ENCODE data around the gene NAA50. TPM values are rescaled to one million over a fixed set of nuclear protein-coding genes. Genes with fewer than 3 reads are reported as not detected.

NAA50 gene
- 10 to 100 TPM; 49.0 to 67.1 (median 61.8) TPM for total RNA-seq
- total RNA-seq (2013), result 65.8 TPM
- 77.1 to 472 (median 144) reads per million in 29 experiments for total RNA-seq

- H3K27me3 ChIP-seq (replicated peaks in 1 of 2; ENCODE audit: control insufficient read depth in 2 of 2, extremely low read depth in 1 of 2, insufficient read depth in 2 of 2, low read length in 1 of 2), result no peaks in the 10 kb centered on the region
- Mint-ChIP-seq H3K4me3 (peak within 1 kb of the TSS; percentile 92 to 100 (median 95)), H3K4me1 (peaks cover 62 to 80% (median 68%) of the 10 kb centered on the region in 3 donors), H3K27me3 (no peaks in the 10 kb centered on the region), H3K27ac (peak within 1 kb of the TSS; percentile 97 to 100), H3K9me3 (no peaks in the 10 kb centered on the region), H3K36me3 (no peaks in the 10 kb centered on the region)
- H3K4me1 ChIP-seq (ENCODE audit: control insufficient read depth in 1 of 2, extremely low read depth in 1 of 2, insufficient read depth in 2 of 2, low read length in 2 of 2), result peaks cover 22 to 24% of the 10 kb centered on the region in 2 experiments
- H3K36me3 ChIP-seq (ENCODE audit: control insufficient read depth in 2 of 2, extremely low read depth in 1 of 2, insufficient read depth in 1 of 2, low read length in 1 of 2), result no peaks in the 10 kb centered on the region
- peak; percentile 76 to 78 (median 78) for ATAC-seq (replicated peaks in 1 of 4)
- DNase-seq, result peak; percentile 88 to 97 (median 93)
- 0% methylated on average over 52 of the region's 72 CpGs for WGBS (ENCODE audit: insufficient coverage)
- POLR2A ChIA-PET, result interaction anchor here (0.5 to 2.1 kb wide), 7 partner anchors 10 to 1374 kb away, joined by 3 to 18 read pairs (median 6); partner anchors contain the start of gene USF3 (in 1 of the 2)
- H3K27ac ChIP-seq (ENCODE audit: low read length), result peak within 1 kb of the TSS; percentile 100
- H3K4me3 ChIP-seq (ENCODE audit: control insufficient read depth in 1 of 2, extremely low read depth in 1 of 2, low read length in 1 of 2), result peak within 1 kb of the TSS; percentile 68 to 91
- CTCF ChIA-PET, result interaction anchor here (0.8 to 3.6 kb wide), 32 partner anchors 10 to 1184 kb away, joined by 3 to 109 read pairs (median 4); partner anchors contain the start of genes ATG3 (in 1 of the 2), CCDC191 (in 1 of the 2), GRAMD1C (in 1 of the 2) and QTRT2 (in 1 of the 2)
- no peaks in the 10 kb centered on the region for H3K9me3 ChIP-seq
Measured at GRCh38 chr3:113745756-113746547, at the start of gene NAA50. TSS of gene NAA50 (minus strand) at chr3:113746249. CDS start at chr3:113745949, 300 bp downstream.

DNA sequence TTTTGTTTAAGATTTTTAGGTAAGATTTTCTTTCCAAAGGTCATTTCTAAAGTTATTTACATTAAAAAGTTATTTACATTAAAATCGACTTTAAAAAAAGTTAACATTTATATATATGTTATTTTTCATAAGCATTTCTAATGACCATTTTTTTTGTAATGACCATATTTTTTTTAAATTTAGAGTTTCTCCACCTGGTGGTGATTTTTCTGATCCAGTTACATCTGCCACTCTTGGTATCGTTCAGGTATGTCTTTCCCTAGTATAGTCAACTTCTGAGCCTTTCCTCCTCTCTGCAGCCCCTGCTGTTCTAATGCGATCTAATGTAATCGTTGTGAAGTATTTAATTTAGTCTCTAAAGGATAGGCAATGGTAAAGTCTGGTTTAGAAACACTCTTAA is 49.6 kb upstream of the NAA50 start:
- no CpG with 5 or more reads among the region's 4 CpGs for WGBS (ENCODE audit: insufficient coverage)

GRCh38 chr3:113794526-113794925 is 48.5 kb upstream of the NAA50 start:
- Histone ChIP-seq H3K4me1 (ENCODE audit: control insufficient read depth in 1 of 2, extremely low read depth in 1 of 2, insufficient read depth in 2 of 2, low read length in 2 of 2) (no peaks in the 10 kb centered on the region), H3K36me3 (ENCODE audit: control insufficient read depth in 2 of 2, extremely low read depth in 1 of 2, insufficient read depth in 1 of 2, low read length in 1 of 2) (peaks cover 0 to 42% of the 10 kb centered on the region in 2 donors), H3K4me3 (ENCODE audit: control insufficient read depth in 1 of 2, extremely low read depth in 1 of 2, low read length in 1 of 2) (no peak overlapping the region), H3K9me3 (no peaks in the 10 kb centered on the region), H3K27me3 (replicated peaks in 1 of 2; ENCODE audit: control insufficient read depth in 2 of 2, extremely low read depth in 1 of 2, insufficient read depth in 2 of 2, low read length in 1 of 2) (no peaks in the 10 kb centered on the region), H3K27ac (ENCODE audit: low read length) (no peak overlapping the region)
- 88% methylated on average over 3 of the region's 4 CpGs for WGBS (ENCODE audit: insufficient coverage)
- H3K9me3 Mint-ChIP-seq, result no peaks in the 10 kb centered on the region
- ChIA-PET POLR2A (no interaction called here), CTCF (interaction anchor here (0.6 to 1.6 kb wide), 3 partner anchors 45 to 49 kb away, joined by 4 to 5 read pairs (median 4); no protein-coding TSS in a partner anchor)
- ATAC-seq (replicated peaks in 1 of 4) (no peak), DNase-seq (no peak)
- no peaks in the 10 kb centered on the region for H3K4me1 Mint-ChIP-seq
- no peak overlapping the region for H3K4me3 Mint-ChIP-seq
- H3K36me3 Mint-ChIP-seq, result peaks cover 34% of the 10 kb centered on the region
- H3K27ac Mint-ChIP-seq, result no peak overlapping the region
- H3K27me3 Mint-ChIP-seq, result no peaks in the 10 kb centered on the region

More for the DNA sequence above, 49.6 kb upstream of the NAA50 start:
- Histone ChIP-seq H3K9me3 (no peaks in the 10 kb centered on the region), H3K27me3 (replicated peaks in 1 of 2; ENCODE audit: control insufficient read depth in 2 of 2, extremely low read depth in 1 of 2, insufficient read depth in 2 of 2, low read length in 1 of 2) (no peaks in the 10 kb centered on the region), H3K27ac (ENCODE audit: low read length) (no peak overlapping the region), H3K36me3 (ENCODE audit: control insufficient read depth in 2 of 2, extremely low read depth in 1 of 2, insufficient read depth in 1 of 2, low read length in 1 of 2) (peaks cover 2 to 45% of the 10 kb centered on the region in 2 donors), H3K4me1 (ENCODE audit: control insufficient read depth in 1 of 2, extremely low read depth in 1 of 2, insufficient read depth in 2 of 2, low read length in 2 of 2) (no peaks in the 10 kb centered on the region), H3K4me3 (ENCODE audit: control insufficient read depth in 1 of 2, extremely low read depth in 1 of 2, low read length in 1 of 2) (no peak overlapping the region)
- no peak overlapping the region for H3K27ac Mint-ChIP-seq
- no peaks in the 10 kb centered on the region for H3K4me1 Mint-ChIP-seq
- peak in 1 of 35 experiments; percentile 8 for DNase-seq
- CTCF ChIA-PET, result interaction anchor here in 1 of 2 donors (0.8 to 1.6 kb wide), 2 partner anchors 46 to 60 kb away, joined by 4 read pairs; no protein-coding TSS in a partner anchor
- peaks cover 40% of the 10 kb centered on the region for H3K36me3 Mint-ChIP-seq
- H3K9me3 Mint-ChIP-seq, result no peaks in the 10 kb centered on the region
- H3K27me3 Mint-ChIP-seq, result no peaks in the 10 kb centered on the region
- no peak for ATAC-seq (replicated peaks in 1 of 4)
- POLR2A ChIA-PET, result no interaction called here
- H3K4me3 Mint-ChIP-seq, result no peak overlapping the region

- Histone ChIP-seq H3K9me3 (no peaks in the 10 kb centered on the region), H3K36me3 (ENCODE audit: control insufficient read depth in 2 of 2, extremely low read depth in 1 of 2, insufficient read depth in 1 of 2, low read length in 1 of 2) (peaks cover 0 to 47% of the 10 kb centered on the region in 2 donors), H3K4me3 (ENCODE audit: control insufficient read depth in 1 of 2, extremely low read depth in 1 of 2, low read length in 1 of 2) (no peak overlapping the region), H3K27ac (ENCODE audit: low read length) (no peak overlapping the region), H3K27me3 (replicated peaks in 1 of 2; ENCODE audit: control insufficient read depth in 2 of 2, extremely low read depth in 1 of 2, insufficient read depth in 2 of 2, low read length in 1 of 2) (no peaks in the 10 kb centered on the region), H3K4me1 (ENCODE audit: control insufficient read depth in 1 of 2, extremely low read depth in 1 of 2, insufficient read depth in 2 of 2, low read length in 2 of 2) (no peaks in the 10 kb centered on the region)
- ChIA-PET POLR2A (no interaction called here), CTCF (interaction anchor here (0.7 to 1.6 kb wide), 4 partner anchors 27 to 336 kb away, joined by 3 to 8 read pairs (median 4); no protein-coding TSS in a partner anchor)
- Mint-ChIP-seq H3K36me3 (peaks cover 31% of the 10 kb centered on the region), H3K9me3 (no peaks in the 10 kb centered on the region), H3K4me3 (no peak overlapping the region), H3K27ac (no peak overlapping the region), H3K4me1 (no peaks in the 10 kb centered on the region), H3K27me3 (no peaks in the 10 kb centered on the region)
- ATAC-seq (replicated peaks in 1 of 4), result no peak
- no peak for DNase-seq
Measured at GRCh38 chr3:113791381-113791780, 45.3 kb upstream of the NAA50 start.

DNA sequence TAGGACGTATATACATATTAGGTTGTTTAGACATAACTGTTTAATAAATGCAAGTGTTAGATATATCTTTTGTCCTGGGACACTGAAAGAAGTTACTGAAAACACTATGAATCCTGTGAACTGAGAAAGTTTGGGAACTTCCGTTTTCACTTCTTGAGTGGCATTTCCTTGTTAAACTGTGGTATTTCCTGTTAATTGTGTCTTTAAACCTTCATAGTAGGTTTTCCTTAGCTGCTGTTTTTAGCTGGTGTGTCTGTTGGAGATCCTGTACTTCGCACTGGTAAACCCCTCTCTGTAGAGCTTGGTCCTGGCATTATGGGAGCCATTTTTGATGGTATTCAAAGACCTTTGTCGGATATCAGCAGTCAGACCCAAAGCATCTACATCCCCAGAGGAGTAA is 37.9 kb upstream of the NAA50 start:
- H3K36me3 ChIP-seq (ENCODE audit: control insufficient read depth in 2 of 2, extremely low read depth in 1 of 2, insufficient read depth in 1 of 2, low read length in 1 of 2), result peaks cover 0 to 29% of the 10 kb centered on the region in 2 donors
- no peak overlapping the region for H3K27ac ChIP-seq (ENCODE audit: low read length)
- POLR2A ChIA-PET, result no interaction called here
- no peaks in the 10 kb centered on the region for H3K4me1 ChIP-seq (ENCODE audit: control insufficient read depth in 1 of 2, extremely low read depth in 1 of 2, insufficient read depth in 2 of 2, low read length in 2 of 2)
- no peak for ATAC-seq (replicated peaks in 1 of 4)
- Mint-ChIP-seq H3K4me3 (no peak overlapping the region), H3K9me3 (no peaks in the 10 kb centered on the region), H3K36me3 (peaks cover 32% of the 10 kb centered on the region), H3K4me1 (peaks cover 0 to 5% (median 3%) of the 10 kb centered on the region in 3 donors), H3K27me3 (no peaks in the 10 kb centered on the region), H3K27ac (peak overlapping the region in 1 of 2 donors; percentile 17)
- no peaks in the 10 kb centered on the region for H3K27me3 ChIP-seq (replicated peaks in 1 of 2; ENCODE audit: control insufficient read depth in 2 of 2, extremely low read depth in 1 of 2, insufficient read depth in 2 of 2, low read length in 1 of 2)
- CTCF ChIA-PET, result interaction anchor here in 1 of 2 donors (1.0 kb wide), 1 partner anchor 39 kb away, joined by 3 read pairs; no protein-coding TSS in a partner anchor
- WGBS (ENCODE audit: insufficient coverage), result 69% methylated on average over 1 of the region's 4 CpGs
- no peaks in the 10 kb centered on the region for H3K9me3 ChIP-seq
- DNase-seq, result no peak
- no peak overlapping the region for H3K4me3 ChIP-seq (ENCODE audit: control insufficient read depth in 1 of 2, extremely low read depth in 1 of 2, low read length in 1 of 2)

- Mint-ChIP-seq H3K9me3 (no peaks in the 10 kb centered on the region), H3K27ac (no peak overlapping the region), H3K4me3 (no peak overlapping the region), H3K36me3 (peaks cover 30% of the 10 kb centered on the region), H3K27me3 (no peaks in the 10 kb centered on the region), H3K4me1 (peaks cover 0 to 5% (median 3%) of the 10 kb centered on the region in 3 donors)
- DNase-seq (no peak), ATAC-seq (replicated peaks in 1 of 4) (no peak)
- H3K36me3 ChIP-seq (ENCODE audit: control insufficient read depth in 2 of 2, extremely low read depth in 1 of 2, insufficient read depth in 1 of 2, low read length in 1 of 2), result peaks cover 0 to 24% of the 10 kb centered on the region in 2 donors
- POLR2A ChIA-PET, result no interaction called here
- H3K4me1 ChIP-seq (ENCODE audit: control insufficient read depth in 1 of 2, extremely low read depth in 1 of 2, insufficient read depth in 2 of 2, low read length in 2 of 2), result no peaks in the 10 kb centered on the region
- H3K27ac ChIP-seq (ENCODE audit: low read length), result no peak overlapping the region
- H3K9me3 ChIP-seq, result no peaks in the 10 kb centered on the region
- CTCF ChIA-PET, result interaction anchor here in 1 of 2 donors (0.6 to 1.0 kb wide), 2 partner anchors 11 to 39 kb away, joined by 3 to 4 read pairs; no protein-coding TSS in a partner anchor
- no peak overlapping the region for H3K4me3 ChIP-seq (ENCODE audit: control insufficient read depth in 1 of 2, extremely low read depth in 1 of 2, low read length in 1 of 2)
- no peaks in the 10 kb centered on the region for H3K27me3 ChIP-seq (replicated peaks in 1 of 2; ENCODE audit: control insufficient read depth in 2 of 2, extremely low read depth in 1 of 2, insufficient read depth in 2 of 2, low read length in 1 of 2)
Measured at GRCh38 chr3:113783463-113783862, 37.4 kb upstream of the NAA50 start.
